Measurements from ENCODE around the gene ATG9A.

DNA sequence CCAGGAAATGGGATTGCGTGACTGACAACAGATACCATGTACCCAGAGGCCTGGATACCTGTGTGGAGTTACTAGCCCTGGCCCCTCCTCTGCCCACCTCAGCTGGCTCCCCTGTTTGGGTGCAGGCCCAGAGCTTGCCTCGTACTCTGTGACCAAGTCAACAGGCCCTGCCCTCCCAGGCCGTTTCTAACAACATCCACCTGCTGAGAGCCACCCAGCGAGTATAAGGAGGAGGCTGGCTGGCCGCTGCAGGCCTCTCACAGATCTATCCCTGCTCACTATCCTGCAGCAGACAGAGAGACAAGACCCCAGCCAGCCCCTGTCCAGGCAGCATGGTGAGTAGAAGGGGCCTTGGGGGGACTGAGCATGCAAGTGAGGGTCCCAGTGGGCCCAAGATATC, 36.8 kb upstream of the ATG9A start:
- no peak for TF ChIP-seq EZH2 (IDR thresholded peaks at IDR 0.05; ENCODE audit: borderline replicate concordance, insufficient read depth, low read depth, low read length, poor library complexity, severe bottlenecking)
- TF ChIP-seq, protein P1, sequence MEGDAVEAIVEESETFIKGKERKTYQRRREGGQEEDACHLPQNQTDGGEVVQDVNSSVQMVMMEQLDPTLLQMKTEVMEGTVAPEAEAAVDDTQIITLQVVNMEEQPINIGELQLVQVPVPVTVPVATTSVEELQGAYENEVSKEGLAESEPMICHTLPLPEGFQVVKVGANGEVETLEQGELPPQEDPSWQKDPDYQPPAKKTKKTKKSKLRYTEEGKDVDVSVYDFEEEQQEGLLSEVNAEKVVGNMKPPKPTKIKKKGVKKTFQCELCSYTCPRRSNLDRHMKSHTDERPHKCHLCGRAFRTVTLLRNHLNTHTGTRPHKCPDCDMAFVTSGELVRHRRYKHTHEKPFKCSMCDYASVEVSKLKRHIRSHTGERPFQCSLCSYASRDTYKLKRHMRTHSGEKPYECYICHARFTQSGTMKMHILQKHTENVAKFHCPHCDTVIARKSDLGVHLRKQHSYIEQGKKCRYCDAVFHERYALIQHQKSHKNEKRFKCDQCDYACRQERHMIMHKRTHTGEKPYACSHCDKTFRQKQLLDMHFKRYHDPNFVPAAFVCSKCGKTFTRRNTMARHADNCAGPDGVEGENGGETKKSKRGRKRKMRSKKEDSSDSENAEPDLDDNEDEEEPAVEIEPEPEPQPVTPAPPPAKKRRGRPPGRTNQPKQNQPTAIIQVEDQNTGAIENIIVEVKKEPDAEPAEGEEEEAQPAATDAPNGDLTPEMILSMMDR (IDR thresholded peaks at IDR 0.05), result no peak
